PC-3 (cell line): ENCODE data around the gene SLC22A4. TPM values are rescaled to one million over a fixed set of nuclear protein-coding genes. Genes with fewer than 3 reads are reported as not detected.

Experiments used
- ATAC-seq: fragments of 200-7000 bp; cut with Tn5 transposase; 2 replicates; pipeline ENCODE4 v1.9.1; 2020; ENCODE audit warnings: mild to moderate bottlenecking, moderate library complexity
- BruUV-seq: library from RNA; stranded (reverse); fragments of 400-500 nt; replicated peaks from 2 replicates; lab custom pipeline; 2021; lab: Mats Ljungman, UMichigan
- CTCF ChIA-PET: fragments of 300-600 bp; sonication (Branson Sonifier 250); formaldehyde crosslinking; loops from one replicate; lab custom pipeline; 2022; ENCODE audit warnings: antibody characterized with exemption; lab: Charles Lee
- POLR2A ChIA-PET: fragments of 300-600 bp; sonication (Branson Sonifier 250); formaldehyde crosslinking; loops from one replicate; lab custom pipeline; 2022; ENCODE audit warnings: antibody characterized with exemption; ENCODE audit not compliant: unreplicated experiment; lab: Charles Lee
- DNase-seq: peaks from one replicate; pipeline ENCODE4 v3.0.0-alpha.2; 2015
- H2AFZ ChIP-seq: fragments of 300-600 bp; sonication (generic); 2 replicates; pipeline ENCODE4 v1.6.0; 2016; ENCODE audit warnings: antibody characterized with exemption, low read length
- H3F3A ChIP-seq: fragments of 300-600 bp; sonication (generic); one replicate; pipeline ENCODE4 v1.6.0; 2017; ENCODE audit warnings: antibody characterized with exemption, low read length, control low read depth, mild to moderate bottlenecking; ENCODE audit not compliant: unreplicated experiment
- H3K27ac ChIP-seq: fragments of 300-600 bp; sonication (generic); 2 replicates; pipeline ENCODE4 v1.5.1; 2016; ENCODE audit warnings: mild to moderate bottlenecking, low read length
- H3K27me3 ChIP-seq: fragments of 300-600 bp; sonication (generic); 2 replicates; pipeline ENCODE4 v1.6.1; 2016; ENCODE audit warnings: low read length, mixed read lengths
- H3K36me3 ChIP-seq: fragments of 300-600 bp; sonication (generic); 2 replicates; pipeline ENCODE4 v1.6.1; 2016; ENCODE audit warnings: low read depth, mixed run types, low read length, mixed read lengths
- H3K4me1 ChIP-seq: fragments of 300-600 bp; sonication (generic); 2 replicates; pipeline ENCODE4 v1.5.1; 2016; ENCODE audit warnings: low read length; ENCODE audit not compliant: insufficient read depth
- H3K4me2 ChIP-seq: fragments of 300-600 bp; sonication (generic); 2 replicates; pipeline ENCODE4 v1.6.0; 2016; ENCODE audit warnings: low read length
- H3K4me3 ChIP-seq: fragments of 300-600 bp; sonication (generic); 2 replicates; pipeline ENCODE4 v1.5.1; 2016; ENCODE audit warnings: mild to moderate bottlenecking, low read length, mixed read lengths
- H3K79me2 ChIP-seq: fragments of 300-600 bp; sonication (generic); 2 replicates; pipeline ENCODE4 v1.6.1; 2017; ENCODE audit warnings: low read length, mixed read lengths
- H3K9ac ChIP-seq: fragments of 300-600 bp; sonication (generic); 2 replicates; pipeline ENCODE4 v1.6.0; 2016; ENCODE audit warnings: mild to moderate bottlenecking, low read length
- H3K9me2 ChIP-seq: fragments of 300-600 bp; sonication (generic); replicated peaks from 2 replicates; pipeline ENCODE4 v1.6.1; 2016; ENCODE audit warnings: mixed run types, low read length, mixed read lengths
- H3K9me3 ChIP-seq: fragments of 300-600 bp; sonication (generic); 2 replicates; pipeline ENCODE4 v1.6.1; 2016; ENCODE audit warnings: low read length, mixed read lengths
- H4K20me1 ChIP-seq: fragments of 300-600 bp; sonication (generic); 2 replicates; pipeline ENCODE4 v1.6.1; 2016; ENCODE audit warnings: low read length, mixed read lengths
- CTCF ChIP-seq: fragments of 300-600 bp; sonication (generic); conservative IDR thresholded peaks from 2 replicates; pipeline ENCODE4 v1.5.1; 2017; ENCODE audit warnings: antibody characterized with exemption, low read depth, mild to moderate bottlenecking, low read length
- EZH2 ChIP-seq: fragments of 300-600 bp; sonication (generic); IDR thresholded peaks from one replicate; pipeline ENCODE4 v1.6.1; 2017; ENCODE audit warnings: antibody characterized with exemption, mild to moderate bottlenecking, low read length; ENCODE audit not compliant: unreplicated experiment
- EZH2phosphoT487 ChIP-seq: fragments of 300-600 bp; sonication (generic); IDR thresholded peaks from 2 replicates; pipeline ENCODE4 v1.6.1; 2018; ENCODE audit warnings: mild to moderate bottlenecking, antibody characterized with exemption, low read length, borderline replicate concordance
- intact Hi-C: fragments of 100-400 bp; cut with micrococcal nuclease; formaldehyde crosslinking; loops from 2 replicates; pipeline ENCODE4 v1.9.0; 2023
- total RNA-seq: library from RNA; depleted of rRNA; stranded (reverse); fragments of >200 nt; gene quantifications from 2 replicates; pipeline ENCODE4 v1.2.3, GENCODE V29; 2014

Gene SLC22A4
- total RNA-seq, 1 experiment from 2014 or later = 3.4 TPM

GRCh38 chr5:132315529-132316067 lies 21.4 kb downstream of the SLC22A4 start:
- no peak overlapping the region for H2AFZ ChIP-seq
- ChIA-PET POLR2A (no interaction called here), CTCF (interaction anchor here (0.6 to 1.0 kb wide), 2 partner anchors 23 to 77 kb away, joined by 3 read pairs; no protein-coding TSS in a partner anchor)
- no peaks in the 10 kb centered on the region for H3K79me2 ChIP-seq
- H3K36me3 ChIP-seq = no peaks in the 10 kb centered on the region
- no peak overlapping the region for H3K27ac ChIP-seq
- no peak overlapping the region for H3K4me2 ChIP-seq
- peaks cover 15% of the 10 kb centered on the region for H3K4me1 ChIP-seq
- no peak overlapping the region for H3K4me3 ChIP-seq
- no peaks in the 10 kb centered on the region for H3K9me2 ChIP-seq
- H4K20me1 ChIP-seq = no peaks in the 10 kb centered on the region
- H3K27me3 ChIP-seq = no peaks in the 10 kb centered on the region
- intact Hi-C loops = loop anchor here (5.0 kb wide), 1 partner anchor 47 kb away; no protein-coding TSS in a partner anchor
- TF ChIP-seq CTCF (no peak), EZH2phosphoT487 (no peak), EZH2 (no peak)
- H3K9ac ChIP-seq = no peak overlapping the region
- ATAC-seq = no peak
- H3F3A ChIP-seq = no peaks in the 10 kb centered on the region
- BruUV-seq = no TSS peak
- no peak for DNase-seq
- H3K9me3 ChIP-seq = no peaks in the 10 kb centered on the region

GRCh38 chr5:132319975-132320374 lies 25.8 kb downstream of the SLC22A4 start:
- H3K4me2 ChIP-seq = no peak overlapping the region
- no peak overlapping the region for H3K9ac ChIP-seq
- BruUV-seq = no TSS peak
- ATAC-seq = no peak
- TF ChIP-seq EZH2phosphoT487 (no peak), EZH2 (no peak), CTCF (no peak)
- intact Hi-C loops = loop anchor here (5.0 kb wide), 1 partner anchor 42 kb away; no protein-coding TSS in a partner anchor
- no peak for DNase-seq
- no peaks in the 10 kb centered on the region for H3K9me3 ChIP-seq
- ChIA-PET POLR2A (no interaction called here), CTCF (no interaction called here)
- no peak overlapping the region for H3K27ac ChIP-seq
- H2AFZ ChIP-seq = no peak overlapping the region
- H3K27me3 ChIP-seq = no peaks in the 10 kb centered on the region
- no peaks in the 10 kb centered on the region for H3K36me3 ChIP-seq
- peaks cover 15% of the 10 kb centered on the region for H3K4me1 ChIP-seq
- H4K20me1 ChIP-seq = no peaks in the 10 kb centered on the region
- no peak overlapping the region for H3K4me3 ChIP-seq
- no peaks in the 10 kb centered on the region for H3K9me2 ChIP-seq
- H3F3A ChIP-seq = no peaks in the 10 kb centered on the region
- H3K79me2 ChIP-seq = no peaks in the 10 kb centered on the region

GRCh38 chr5:132321109-132321721 lies 27.0 kb downstream of the SLC22A4 start:
- BruUV-seq = no TSS peak
- TF ChIP-seq EZH2 = no peak
- H3K4me1 ChIP-seq = peaks cover 15% of the 10 kb centered on the region
- H3F3A ChIP-seq = no peaks in the 10 kb centered on the region
- no peak overlapping the region for H3K4me2 ChIP-seq
- no peaks in the 10 kb centered on the region for H3K9me3 ChIP-seq
- intact Hi-C loops = no loop called here
- ATAC-seq = no peak
- no peak overlapping the region for H2AFZ ChIP-seq
- H4K20me1 ChIP-seq = no peaks in the 10 kb centered on the region
- H3K27me3 ChIP-seq = no peaks in the 10 kb centered on the region
- no peaks in the 10 kb centered on the region for H3K9me2 ChIP-seq
- no peak for DNase-seq
- H3K27ac ChIP-seq = no peak overlapping the region
- no peak overlapping the region for H3K4me3 ChIP-seq
- H3K36me3 ChIP-seq = no peaks in the 10 kb centered on the region
- H3K79me2 ChIP-seq = no peaks in the 10 kb centered on the region
- CTCF ChIA-PET = no interaction called here
- no peak overlapping the region for H3K9ac ChIP-seq
- POLR2A ChIA-PET = no interaction called here
